SHP77 treated with DMSO at 0.1 percent for 48 hours (cell line): Measurements from ENCODE around the gene CAP2.
A peak's percentile ranks its signal among the peaks of the same experiment; 100 is the strongest.
"Not testable (repeated sequence)": the region's sequence is repeated elsewhere in the genome, so short reads cannot be mapped to it uniquely, and the experiment has no call there.

Source experiments
- DNase-seq: peaks from one replicate; lab custom pipeline; 2025; lab: John Stamatoyannopoulos, UW

CAP2 gene

GRCh38 chr6:17583811-17584210 is 190.4 kb downstream of the CAP2 start:
- DNase-seq = no peak

GRCh38 chr6:17584241-17584803 is 190.9 kb downstream of the CAP2 start:
- peak; percentile 74 for DNase-seq

GRCh38 chr6:17585766-17586490 is 192.5 kb downstream of the CAP2 start:
- DNase-seq = no peak

- DNase-seq = not testable (repeated sequence)
Observed at GRCh38 chr6:17586623-17587022, 193.2 kb downstream of the CAP2 start.

- no peak for DNase-seq
Observed at GRCh38 chr6:17588011-17588410, 194.6 kb downstream of the CAP2 start.

GRCh38 chr6:17589406-17590096 is 196.2 kb downstream of the CAP2 start:
- no peak for DNase-seq

GRCh38 chr6:17591287-17591686 is 197.9 kb downstream of the CAP2 start:
- no peak for DNase-seq

- no peak for DNase-seq
Observed at GRCh38 chr6:17593246-17593645, 199.9 kb downstream of the CAP2 start.

- no peak for DNase-seq
Observed at GRCh38 chr6:17596085-17596484, 202.7 kb downstream of the CAP2 start.

- DNase-seq = peak; percentile 54
Observed at GRCh38 chr6:17599877-17600526, 206.6 kb downstream of the CAP2 start, which contains the start of gene FAM8A1. Gene FAM8A1 (plus strand): TSS chr6:17600302. CDS start chr6:17600410, 108 bp downstream.

GRCh38 chr6:17600527-17601385 is 207.4 kb downstream of the CAP2 start:
- no peak for DNase-seq

- no peak for DNase-seq
Observed at GRCh38 chr6:17601386-17601703, 207.9 kb downstream of the CAP2 start.

GRCh38 chr6:17602888-17603287 is 209.5 kb downstream of the CAP2 start:
- DNase-seq = no peak

GRCh38 chr6:17606606-17607005 is 213.2 kb downstream of the CAP2 start:
- DNase-seq = no peak
